ENCODE data around the gene ITM2B.

GRCh38 chr13:48252176-48252575, 19.2 kb downstream of the ITM2B start:
- TF ChIP-seq, protein P1, sequence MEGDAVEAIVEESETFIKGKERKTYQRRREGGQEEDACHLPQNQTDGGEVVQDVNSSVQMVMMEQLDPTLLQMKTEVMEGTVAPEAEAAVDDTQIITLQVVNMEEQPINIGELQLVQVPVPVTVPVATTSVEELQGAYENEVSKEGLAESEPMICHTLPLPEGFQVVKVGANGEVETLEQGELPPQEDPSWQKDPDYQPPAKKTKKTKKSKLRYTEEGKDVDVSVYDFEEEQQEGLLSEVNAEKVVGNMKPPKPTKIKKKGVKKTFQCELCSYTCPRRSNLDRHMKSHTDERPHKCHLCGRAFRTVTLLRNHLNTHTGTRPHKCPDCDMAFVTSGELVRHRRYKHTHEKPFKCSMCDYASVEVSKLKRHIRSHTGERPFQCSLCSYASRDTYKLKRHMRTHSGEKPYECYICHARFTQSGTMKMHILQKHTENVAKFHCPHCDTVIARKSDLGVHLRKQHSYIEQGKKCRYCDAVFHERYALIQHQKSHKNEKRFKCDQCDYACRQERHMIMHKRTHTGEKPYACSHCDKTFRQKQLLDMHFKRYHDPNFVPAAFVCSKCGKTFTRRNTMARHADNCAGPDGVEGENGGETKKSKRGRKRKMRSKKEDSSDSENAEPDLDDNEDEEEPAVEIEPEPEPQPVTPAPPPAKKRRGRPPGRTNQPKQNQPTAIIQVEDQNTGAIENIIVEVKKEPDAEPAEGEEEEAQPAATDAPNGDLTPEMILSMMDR (conservative IDR thresholded peaks at IDR 0.05), result no peak
- TF ChIP-seq ZFX (IDR thresholded peaks at IDR 0.05), result no peak

Data from C4-2B (cell line).